ENCODE results near the gene KCNQ1.

The KCNQ1 gene

DNA sequence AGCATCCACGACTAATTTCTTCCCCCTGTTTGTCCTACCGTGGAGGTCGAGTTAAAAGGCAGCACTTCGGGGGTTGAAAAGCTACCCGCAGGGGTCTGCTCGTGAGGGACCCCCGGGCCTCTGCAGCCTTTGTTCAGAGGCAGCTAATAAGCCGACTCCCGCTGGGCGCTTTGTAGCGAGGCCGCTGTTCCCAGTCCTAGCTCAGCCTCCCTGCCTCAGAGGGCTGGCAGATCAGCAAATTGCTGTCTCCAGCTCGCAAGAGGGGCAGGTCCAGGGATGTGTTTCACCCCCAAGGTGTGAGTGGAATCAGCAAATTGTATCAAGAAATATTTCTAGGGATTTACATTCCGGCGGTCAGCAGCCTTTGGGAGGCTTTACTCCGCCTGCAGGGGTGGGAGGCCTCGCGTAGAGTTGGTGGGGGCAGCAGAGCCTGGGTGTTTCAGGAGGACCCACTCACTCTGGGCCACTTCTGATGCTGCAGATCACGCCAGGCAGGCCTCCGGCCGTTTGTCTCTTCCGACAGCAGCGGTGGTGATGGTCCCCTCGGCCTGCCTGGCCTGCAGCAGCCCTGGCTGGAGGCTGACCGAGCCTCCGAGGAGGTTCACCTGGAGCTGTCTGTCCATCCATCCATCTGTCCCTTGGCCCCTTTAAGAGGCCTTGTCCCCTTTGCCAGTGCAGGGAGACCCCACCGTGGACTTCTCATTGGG is 276.6 kb downstream of the KCNQ1 start:
- no peak for DNase-seq (ENCODE audit: low spot score)

- DNase-seq (ENCODE audit: low spot score), result no peak
Observed at GRCh38 chr11:2722955-2723354, 278.1 kb downstream of the KCNQ1 start.

DNA sequence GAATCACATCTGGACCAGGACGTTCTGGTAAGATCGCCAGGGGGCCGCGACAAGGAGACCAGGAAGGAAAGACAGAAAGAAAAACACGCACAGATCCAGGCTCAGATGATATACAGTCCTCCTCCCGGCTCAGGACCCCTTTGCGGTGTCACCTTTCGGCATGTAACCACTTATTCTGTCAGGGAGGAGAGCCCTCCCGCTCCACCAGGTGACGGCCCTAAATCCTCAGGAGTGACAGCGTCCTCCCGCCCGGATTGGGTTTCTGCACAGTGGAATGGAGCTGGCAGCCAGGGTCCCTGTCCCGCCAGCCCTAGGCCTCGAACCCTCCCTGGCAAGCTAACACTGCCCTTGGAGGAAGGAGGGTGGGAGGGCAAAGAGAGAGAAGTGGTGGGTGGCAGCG is 279.3 kb downstream of the KCNQ1 start:
- DNase-seq (ENCODE audit: low spot score), result no peak

DNA sequence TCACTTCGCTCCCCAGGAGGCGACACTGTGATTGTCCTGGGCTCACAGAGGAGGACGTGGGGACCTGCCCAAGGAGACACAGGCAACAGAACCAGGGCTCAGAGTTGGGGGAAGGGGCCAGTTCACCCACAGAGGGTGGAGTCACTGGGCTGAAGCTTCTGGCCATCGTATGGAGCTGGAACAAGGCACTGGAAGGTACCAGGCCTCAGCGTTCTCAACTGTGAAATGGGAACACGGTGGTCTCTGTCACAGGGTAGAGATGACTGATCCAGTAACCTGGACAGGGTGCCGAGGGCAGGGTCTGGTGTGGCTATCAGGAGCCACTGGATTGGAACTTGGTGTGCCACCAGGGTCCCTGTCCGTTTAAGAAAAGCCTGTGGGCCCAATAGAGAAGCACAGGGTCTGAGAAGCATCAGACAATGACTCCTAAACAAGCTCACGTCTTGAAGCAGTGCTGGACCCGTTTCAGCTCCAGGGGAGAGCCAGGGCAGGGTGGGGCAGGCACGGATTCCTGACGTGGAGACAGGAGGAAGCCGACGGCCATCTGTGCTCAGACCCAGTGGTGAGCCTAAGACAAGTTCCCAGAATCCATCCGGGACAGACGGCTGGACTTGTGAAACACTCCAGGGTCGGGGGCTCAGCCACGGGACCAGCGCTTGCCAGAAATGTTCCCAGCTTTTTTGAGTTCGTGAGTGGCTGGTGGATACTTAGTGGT is 280.0 kb downstream of the KCNQ1 start:
- no peak for DNase-seq (ENCODE audit: low spot score)

DNA sequence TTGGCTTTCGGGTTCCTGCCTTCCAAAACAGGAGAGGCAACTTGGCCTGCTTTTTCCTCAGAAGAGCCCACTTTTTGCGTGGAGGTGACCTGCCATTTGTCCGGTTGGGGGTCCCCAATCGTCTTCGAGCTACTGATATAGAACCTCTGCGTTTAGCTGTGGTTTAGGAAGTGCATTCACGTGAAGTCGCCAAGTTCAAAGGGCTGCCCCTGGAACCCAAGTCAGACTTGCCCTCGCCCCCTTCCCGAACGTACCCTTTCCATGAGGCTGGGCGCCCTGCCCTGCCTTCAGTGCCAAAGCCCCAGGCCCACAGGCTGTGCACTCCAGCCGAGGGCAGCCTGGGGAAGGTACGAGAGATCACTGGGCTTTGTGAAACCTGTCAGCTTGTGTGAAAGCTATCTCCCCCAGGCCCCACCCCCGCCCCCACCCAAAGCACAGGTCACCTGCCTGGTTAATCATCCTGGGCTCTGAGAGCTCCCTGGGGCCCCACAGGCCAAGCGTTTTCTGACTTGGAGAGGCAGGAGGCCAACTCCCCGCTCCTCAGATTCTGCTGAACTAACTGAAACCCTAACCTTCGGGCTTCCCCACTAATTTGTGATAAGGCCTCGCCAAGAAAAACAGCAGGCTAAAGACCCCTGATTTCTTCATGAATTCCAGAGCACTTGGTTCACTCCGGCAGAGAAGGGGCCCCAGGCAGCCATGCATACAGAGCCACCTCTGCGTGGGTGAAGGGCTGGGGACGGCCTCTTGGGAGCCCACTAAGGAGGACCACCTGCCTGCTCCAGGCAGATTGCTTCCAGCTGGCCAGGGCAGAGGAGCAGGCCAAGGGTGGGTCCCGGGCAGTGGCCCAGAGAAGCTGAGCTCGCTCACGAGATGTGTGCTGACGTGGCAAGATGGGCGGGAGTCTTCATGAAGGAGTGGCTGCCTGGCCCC is 280.8 kb downstream of the KCNQ1 start:
- no peak for DNase-seq (ENCODE audit: low spot score)

- DNase-seq (ENCODE audit: low spot score), result no peak
Observed at GRCh38 chr11:2726964-2727363, 282.2 kb downstream of the KCNQ1 start.

DNA sequence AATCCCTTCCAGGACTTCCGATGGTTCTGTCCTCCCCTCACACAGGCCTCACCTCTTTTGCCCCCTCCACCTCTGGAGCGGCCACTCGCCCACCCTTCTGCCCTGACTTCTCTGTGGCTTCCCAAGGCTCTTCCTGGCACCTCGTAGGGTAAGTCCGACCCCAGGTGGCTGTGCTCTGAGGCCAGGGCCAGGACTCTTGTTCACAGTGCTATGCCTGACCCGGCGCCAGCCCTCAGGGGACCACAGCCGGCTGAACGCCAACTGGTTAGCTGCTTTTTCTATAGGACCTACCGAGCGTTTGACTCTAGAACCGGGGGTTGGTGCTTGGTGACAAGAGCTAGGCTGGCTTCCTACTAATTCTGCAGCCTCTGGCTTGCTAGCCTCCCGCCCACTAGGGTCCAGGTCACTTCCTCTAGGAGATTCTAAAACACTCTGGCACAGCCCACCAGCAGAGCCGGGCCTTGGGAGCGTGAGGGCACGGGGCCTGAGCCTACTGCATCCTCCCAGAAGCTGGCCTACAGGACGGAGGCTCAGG is 283.4 kb downstream of the KCNQ1 start:
- DNase-seq (ENCODE audit: low spot score), result no peak

GRCh38 chr11:2728663-2729332 is 284.0 kb downstream of the KCNQ1 start:
- no peak for DNase-seq (ENCODE audit: low spot score)

GRCh38 chr11:2729841-2730240 is 285.0 kb downstream of the KCNQ1 start:
- DNase-seq (ENCODE audit: low spot score), result no peak

DNA sequence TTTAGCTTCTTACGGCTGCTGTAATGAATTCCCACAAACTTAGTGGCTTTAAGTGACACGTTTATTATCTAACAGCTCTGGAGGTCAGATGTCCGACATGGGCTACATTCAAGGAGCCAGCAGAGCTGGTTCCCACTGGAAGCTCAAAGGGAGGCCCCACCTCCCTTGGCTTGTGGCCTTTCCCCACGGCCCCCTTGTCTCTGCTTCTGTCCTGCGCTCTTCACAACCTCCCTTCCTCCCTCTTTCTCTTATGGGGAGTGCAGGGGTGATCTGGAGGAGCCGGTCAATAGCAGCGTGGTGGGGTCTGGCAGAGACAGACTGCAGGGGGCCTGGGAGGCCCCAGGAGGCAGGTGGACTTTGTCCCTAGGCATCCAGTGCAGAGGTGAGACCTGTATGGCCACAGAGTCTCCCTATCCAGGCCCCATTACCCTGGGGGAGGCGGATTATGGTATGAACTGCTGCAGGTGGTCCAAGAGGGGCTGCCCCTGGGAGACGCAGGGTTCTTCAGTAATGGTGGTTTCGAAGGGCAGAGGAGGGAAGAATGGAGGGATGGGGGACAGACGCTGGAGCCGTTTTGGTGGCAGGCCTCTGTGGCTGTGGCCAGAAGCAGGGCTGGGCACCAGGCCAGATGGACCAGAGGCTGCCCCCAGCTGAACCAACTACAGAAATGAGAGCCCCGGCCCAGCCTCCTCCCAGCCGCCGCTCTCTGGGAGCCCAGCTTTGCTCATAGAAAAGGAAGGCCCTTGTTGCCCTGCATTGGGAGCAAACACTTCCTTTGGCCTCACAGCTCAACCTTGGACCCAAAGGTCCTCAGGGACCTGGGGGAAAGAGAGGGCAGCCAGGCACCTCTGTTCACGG is 285.7 kb downstream of the KCNQ1 start:
- no peak for DNase-seq (ENCODE audit: low spot score)

GRCh38 chr11:2731130-2732125 is 286.6 kb downstream of the KCNQ1 start:
- no peak for DNase-seq (ENCODE audit: low spot score)

DNA sequence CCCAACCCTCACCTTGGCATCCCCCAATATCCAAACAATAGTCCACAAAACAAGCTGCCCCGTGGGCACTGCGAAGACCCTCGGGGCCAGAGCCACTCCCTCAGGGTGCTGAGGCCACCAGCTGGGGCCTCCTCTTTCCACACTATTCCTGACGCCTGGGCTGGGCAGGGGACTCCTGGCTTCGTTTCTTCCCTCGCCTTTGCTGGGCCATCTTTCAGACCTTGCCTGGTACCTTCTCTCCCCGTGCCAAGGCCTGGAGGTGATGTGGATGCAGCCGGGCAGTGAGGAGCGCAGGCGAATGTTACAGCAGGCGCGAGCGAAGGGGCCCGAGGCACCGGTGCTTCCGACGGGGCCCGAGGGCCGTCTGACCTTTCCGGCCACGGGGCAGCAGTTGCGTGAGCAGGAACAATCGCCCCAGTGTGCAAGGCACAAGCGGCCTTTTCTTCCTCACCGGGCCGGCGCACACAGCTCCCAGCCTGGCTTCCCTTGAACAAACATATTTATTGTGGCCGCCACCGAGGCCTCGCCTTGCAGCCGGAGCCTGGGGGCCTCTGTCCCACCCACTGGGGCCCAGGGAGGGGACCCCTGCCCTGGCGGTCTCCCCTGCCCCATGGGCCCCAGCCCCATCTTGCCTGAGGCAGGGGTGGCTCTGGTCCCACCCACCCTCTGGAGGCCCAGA is 287.6 kb downstream of the KCNQ1 start:
- no peak for DNase-seq (ENCODE audit: low spot score)

GRCh38 chr11:2732940-2733628 is 288.3 kb downstream of the KCNQ1 start:
- no peak for DNase-seq (ENCODE audit: low spot score)

- no peak for DNase-seq (ENCODE audit: low spot score)
Observed at GRCh38 chr11:2734181-2735052, 289.6 kb downstream of the KCNQ1 start.

DNA sequence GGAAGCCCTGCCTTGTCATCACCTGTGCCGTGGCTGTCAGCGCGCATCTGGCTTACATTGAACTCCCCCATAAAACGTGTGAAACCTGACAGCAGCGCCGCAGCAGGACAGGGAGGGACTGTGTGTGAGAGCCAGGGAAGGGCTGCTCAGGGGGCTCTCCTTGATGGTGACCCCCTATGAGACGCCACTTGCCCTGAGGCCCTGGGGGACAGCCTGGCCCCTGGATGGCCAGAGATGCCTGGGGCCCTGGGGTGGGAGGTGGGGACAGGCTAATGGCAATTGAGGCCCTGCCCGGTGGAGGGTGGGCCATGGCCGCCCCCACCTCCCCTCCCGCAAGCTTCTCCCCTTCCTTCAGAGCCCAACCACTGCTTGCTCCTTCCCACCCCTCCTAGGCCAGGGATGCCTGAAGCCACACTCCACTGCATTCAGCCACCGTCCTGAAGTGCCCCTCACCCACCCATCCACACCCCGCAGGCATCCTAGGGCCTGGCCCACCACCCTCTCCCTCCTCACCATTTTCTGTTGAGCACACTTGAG is 290.3 kb downstream of the KCNQ1 start:
- DNase-seq (ENCODE audit: low spot score), result no peak

DNA sequence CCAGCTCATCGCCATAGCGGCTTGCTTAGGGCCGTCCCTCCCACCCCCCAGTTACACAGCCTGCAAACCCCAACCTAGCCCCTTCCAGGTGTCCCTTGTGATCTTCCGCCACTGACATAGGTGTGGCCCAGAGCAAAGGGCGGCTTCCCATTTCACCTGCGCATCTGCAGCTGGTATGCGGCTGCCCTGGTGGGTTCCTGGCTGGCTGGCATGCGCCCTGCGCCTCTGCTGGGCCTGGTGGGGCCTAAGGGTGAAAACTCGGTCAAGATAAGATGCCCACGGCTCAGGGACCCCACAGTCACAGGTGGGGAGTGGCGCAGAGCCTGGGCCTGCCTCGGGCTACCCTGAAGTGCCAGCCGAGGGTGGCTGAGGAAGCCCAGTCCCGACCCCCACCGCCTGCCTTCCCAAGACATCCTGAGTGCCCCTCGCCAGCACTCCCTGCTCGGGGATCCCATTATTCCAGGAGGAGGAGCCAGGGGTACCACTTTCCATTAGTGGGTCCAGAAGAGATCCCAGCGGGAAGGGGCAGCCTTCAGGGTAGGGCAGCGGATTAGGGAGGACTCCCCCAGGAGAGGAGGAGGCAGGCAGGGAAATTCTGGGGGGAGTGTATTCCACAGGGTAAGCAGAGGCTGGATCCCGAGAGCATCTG is 291.9 kb downstream of the KCNQ1 start:
- no peak for DNase-seq (ENCODE audit: low spot score)

GRCh38 chr11:2737226-2737590 is 292.4 kb downstream of the KCNQ1 start:
- DNase-seq (ENCODE audit: low spot score), result no peak

Measured in NAMALWA (cell line).